Measurements from ENCODE around the gene EFCAB5.

DNA sequence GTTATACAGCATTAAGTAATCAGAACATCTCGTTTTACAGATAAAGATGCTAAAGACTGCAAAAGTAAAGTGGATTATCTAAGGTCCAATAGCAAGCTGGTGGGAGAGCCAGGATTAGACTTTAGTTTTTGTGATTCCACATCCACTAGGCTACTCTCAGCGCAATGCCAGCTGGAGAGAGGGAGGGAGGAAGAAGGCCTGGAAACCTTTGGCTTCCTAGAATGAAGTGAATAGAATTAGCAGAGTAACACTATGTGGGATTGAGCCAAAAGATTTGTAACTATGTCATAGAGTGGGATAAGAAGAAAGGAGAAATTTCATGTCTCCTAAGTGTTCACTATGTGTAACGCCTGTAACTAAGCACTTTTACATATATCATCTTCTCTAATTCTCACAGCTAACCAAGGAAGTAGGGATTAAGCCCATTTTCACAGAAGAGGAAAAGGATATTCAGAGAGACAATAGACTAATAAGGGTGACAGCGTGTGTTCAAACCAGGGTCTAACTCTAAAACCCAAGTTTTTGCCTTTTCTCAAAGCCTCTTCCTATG lies 149.8 kb downstream of the EFCAB5 start:
- TF ChIP-seq, protein P1, sequence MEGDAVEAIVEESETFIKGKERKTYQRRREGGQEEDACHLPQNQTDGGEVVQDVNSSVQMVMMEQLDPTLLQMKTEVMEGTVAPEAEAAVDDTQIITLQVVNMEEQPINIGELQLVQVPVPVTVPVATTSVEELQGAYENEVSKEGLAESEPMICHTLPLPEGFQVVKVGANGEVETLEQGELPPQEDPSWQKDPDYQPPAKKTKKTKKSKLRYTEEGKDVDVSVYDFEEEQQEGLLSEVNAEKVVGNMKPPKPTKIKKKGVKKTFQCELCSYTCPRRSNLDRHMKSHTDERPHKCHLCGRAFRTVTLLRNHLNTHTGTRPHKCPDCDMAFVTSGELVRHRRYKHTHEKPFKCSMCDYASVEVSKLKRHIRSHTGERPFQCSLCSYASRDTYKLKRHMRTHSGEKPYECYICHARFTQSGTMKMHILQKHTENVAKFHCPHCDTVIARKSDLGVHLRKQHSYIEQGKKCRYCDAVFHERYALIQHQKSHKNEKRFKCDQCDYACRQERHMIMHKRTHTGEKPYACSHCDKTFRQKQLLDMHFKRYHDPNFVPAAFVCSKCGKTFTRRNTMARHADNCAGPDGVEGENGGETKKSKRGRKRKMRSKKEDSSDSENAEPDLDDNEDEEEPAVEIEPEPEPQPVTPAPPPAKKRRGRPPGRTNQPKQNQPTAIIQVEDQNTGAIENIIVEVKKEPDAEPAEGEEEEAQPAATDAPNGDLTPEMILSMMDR (optimal IDR thresholded peaks at IDR 0.05 in 1 of 3, IDR thresholded peaks at IDR 0.05 in 1 of 3, conservative IDR thresholded peaks at IDR 0.05 in 1 of 3; ENCODE audit: extremely low read depth in 1 of 3, insufficient read depth in 2 of 3, low read length in 3 of 3) = no peak
- TF ChIP-seq EZH2 (IDR thresholded peaks at IDR 0.05; ENCODE audit: low read length) = no peak

All from keratinocyte (primary cell).